Smooth muscle cell of the umbilical artery (primary cell): ENCODE measurements around the gene UNC13B. TPM values are rescaled to one million over a fixed set of nuclear protein-coding genes. Genes with fewer than 3 reads are reported as not detected.

Experiments
- total RNA-seq: library from RNA; depleted of rRNA; stranded (reverse); fragments of >200 nt; gene quantifications from 2 replicates; pipeline ENCODE4 v1.2.3, GENCODE V29; 2014

The UNC13B gene
- 43.7 and 64.1 TPM in 2 replicates for total RNA-seq

GRCh38 chr9:35161713-35162604 is at the start of gene UNC13B:
Gene UNC13B (plus strand): TSS chr9:35162009. CDS start chr9:35162284, 275 bp downstream.

GRCh38 chr9:35115680-35116538 is 45.9 kb upstream of the UNC13B start, which contains the start of gene ATOSB:
Gene ATOSB (minus strand): TSS chr9:35115862. CDS start chr9:35108274, 7,588 bp downstream.

Other genes starting within 250 kb of the UNC13B start
- gene PHF24, start 203.7 kb upstream of the UNC13B start, total RNA-seq, result 0.05 and 0.30 TPM in 2 replicates
- 13.4 and 15.4 TPM in 2 replicates for gene DNAJB5, start 172.3 kb upstream of the UNC13B start, total RNA-seq
- 492 and 516 TPM in 2 replicates for gene VCP, start 89.4 kb upstream of the UNC13B start, total RNA-seq
- gene FANCG, start 82.1 kb upstream of the UNC13B start, total RNA-seq, result 6.8 and 13.4 TPM in 2 replicates
- gene PIGO, start 65.4 kb upstream of the UNC13B start, total RNA-seq, result 14.0 and 20.2 TPM in 2 replicates
- gene STOML2, start 58.9 kb upstream of the UNC13B start, total RNA-seq, result 109 and 124 TPM in 2 replicates
- gene ATOSB, start 46.1 kb upstream of the UNC13B start, total RNA-seq, result 37.7 and 55.5 TPM in 2 replicates